Hepatocyte (in vitro differentiated cells): ENCODE measurements around the gene DNAJC12.

Source experiments
- EZH2 ChIP-seq: fragments of 200-600 bp; sonication (generic); IDR thresholded peaks from 2 replicates; pipeline ENCODE4 v1.6.1; 2016; ENCODE audit warnings: antibody characterized with exemption, mild to moderate bottlenecking, borderline replicate concordance
- EZH2phosphoT487 ChIP-seq: fragments of 200-600 bp; sonication (generic); IDR thresholded peaks from one replicate; pipeline ENCODE4 v1.6.1; 2018; ENCODE audit warnings: antibody characterized with exemption, mild to moderate bottlenecking, low read depth, moderate library complexity; ENCODE audit not compliant: unreplicated experiment, severe bottlenecking
- TF ChIP-seq, protein P1 (sequence below): fragments of 200-600 bp; sonication (generic); IDR thresholded peaks from 2 replicates; pipeline ENCODE4 v1.5.1; 2016; ENCODE audit warnings: antibody characterized with exemption, mild to moderate bottlenecking; ENCODE audit not compliant: poor library complexity

- TF ChIP-seq, protein P1, sequence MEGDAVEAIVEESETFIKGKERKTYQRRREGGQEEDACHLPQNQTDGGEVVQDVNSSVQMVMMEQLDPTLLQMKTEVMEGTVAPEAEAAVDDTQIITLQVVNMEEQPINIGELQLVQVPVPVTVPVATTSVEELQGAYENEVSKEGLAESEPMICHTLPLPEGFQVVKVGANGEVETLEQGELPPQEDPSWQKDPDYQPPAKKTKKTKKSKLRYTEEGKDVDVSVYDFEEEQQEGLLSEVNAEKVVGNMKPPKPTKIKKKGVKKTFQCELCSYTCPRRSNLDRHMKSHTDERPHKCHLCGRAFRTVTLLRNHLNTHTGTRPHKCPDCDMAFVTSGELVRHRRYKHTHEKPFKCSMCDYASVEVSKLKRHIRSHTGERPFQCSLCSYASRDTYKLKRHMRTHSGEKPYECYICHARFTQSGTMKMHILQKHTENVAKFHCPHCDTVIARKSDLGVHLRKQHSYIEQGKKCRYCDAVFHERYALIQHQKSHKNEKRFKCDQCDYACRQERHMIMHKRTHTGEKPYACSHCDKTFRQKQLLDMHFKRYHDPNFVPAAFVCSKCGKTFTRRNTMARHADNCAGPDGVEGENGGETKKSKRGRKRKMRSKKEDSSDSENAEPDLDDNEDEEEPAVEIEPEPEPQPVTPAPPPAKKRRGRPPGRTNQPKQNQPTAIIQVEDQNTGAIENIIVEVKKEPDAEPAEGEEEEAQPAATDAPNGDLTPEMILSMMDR: no peak
- TF ChIP-seq EZH2phosphoT487 (no peak), EZH2 (no peak)
Measured at GRCh38 chr10:67785098-67785497, 52.9 kb downstream of the DNAJC12 start.
